Measurements from ENCODE around the gene TMEM201.

The TMEM201 gene

DNA sequence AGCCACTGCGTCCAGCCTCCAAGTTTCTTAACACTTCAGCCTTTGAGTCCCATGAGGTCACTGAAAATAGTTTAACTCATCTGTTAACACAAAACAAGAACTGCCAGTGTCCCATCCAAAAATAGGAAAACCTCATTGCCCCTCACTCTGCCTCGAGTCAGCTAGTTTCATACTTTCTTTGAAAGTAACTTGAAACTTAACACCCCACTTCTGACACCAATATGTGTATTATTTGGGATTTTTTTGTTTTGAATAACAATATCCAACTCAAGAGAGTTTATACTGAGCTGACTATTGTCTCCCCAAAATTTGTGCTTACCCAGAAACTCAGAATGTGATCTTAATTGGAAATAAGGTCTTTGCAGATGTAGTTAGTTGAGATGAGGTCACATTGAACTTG lies 45.9 kb downstream of the TMEM201 start:
- TF ChIP-seq, protein P1, sequence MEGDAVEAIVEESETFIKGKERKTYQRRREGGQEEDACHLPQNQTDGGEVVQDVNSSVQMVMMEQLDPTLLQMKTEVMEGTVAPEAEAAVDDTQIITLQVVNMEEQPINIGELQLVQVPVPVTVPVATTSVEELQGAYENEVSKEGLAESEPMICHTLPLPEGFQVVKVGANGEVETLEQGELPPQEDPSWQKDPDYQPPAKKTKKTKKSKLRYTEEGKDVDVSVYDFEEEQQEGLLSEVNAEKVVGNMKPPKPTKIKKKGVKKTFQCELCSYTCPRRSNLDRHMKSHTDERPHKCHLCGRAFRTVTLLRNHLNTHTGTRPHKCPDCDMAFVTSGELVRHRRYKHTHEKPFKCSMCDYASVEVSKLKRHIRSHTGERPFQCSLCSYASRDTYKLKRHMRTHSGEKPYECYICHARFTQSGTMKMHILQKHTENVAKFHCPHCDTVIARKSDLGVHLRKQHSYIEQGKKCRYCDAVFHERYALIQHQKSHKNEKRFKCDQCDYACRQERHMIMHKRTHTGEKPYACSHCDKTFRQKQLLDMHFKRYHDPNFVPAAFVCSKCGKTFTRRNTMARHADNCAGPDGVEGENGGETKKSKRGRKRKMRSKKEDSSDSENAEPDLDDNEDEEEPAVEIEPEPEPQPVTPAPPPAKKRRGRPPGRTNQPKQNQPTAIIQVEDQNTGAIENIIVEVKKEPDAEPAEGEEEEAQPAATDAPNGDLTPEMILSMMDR (IDR thresholded peaks at IDR 0.05; ENCODE audit: low read length, missing control alignments), result no peak
- no peak for DNase-seq (ENCODE audit: low read depth)
- H3K4me3 ChIP-seq (replicated peaks; ENCODE audit: low read depth, low read length), result no peak overlapping the region

DNA sequence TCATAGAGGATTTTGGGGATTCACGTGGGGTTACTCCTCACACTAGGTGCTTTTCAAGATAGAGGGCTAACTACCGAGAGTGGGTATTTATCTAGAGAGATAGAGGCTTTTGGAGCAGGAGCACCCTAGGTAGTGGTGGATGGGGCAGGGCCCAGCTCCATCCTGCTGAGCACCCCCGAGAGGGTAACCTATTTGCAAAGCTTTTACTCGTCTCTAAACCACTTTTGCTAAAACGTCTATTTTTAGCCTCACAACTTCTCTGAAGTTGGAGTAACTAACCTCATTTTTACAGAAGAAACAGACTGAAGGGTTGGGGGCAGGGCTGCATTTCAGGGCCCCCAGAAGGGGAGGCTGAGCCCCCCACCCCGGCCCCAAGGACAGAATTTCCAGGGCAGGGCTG lies 50.5 kb downstream of the TMEM201 start:
- no peak overlapping the region for H3K4me3 ChIP-seq (replicated peaks; ENCODE audit: low read depth, low read length)
- DNase-seq (ENCODE audit: low read depth), result no peak
- TF ChIP-seq, protein P1 (IDR thresholded peaks at IDR 0.05; ENCODE audit: low read length, missing control alignments), result no peak

DNA sequence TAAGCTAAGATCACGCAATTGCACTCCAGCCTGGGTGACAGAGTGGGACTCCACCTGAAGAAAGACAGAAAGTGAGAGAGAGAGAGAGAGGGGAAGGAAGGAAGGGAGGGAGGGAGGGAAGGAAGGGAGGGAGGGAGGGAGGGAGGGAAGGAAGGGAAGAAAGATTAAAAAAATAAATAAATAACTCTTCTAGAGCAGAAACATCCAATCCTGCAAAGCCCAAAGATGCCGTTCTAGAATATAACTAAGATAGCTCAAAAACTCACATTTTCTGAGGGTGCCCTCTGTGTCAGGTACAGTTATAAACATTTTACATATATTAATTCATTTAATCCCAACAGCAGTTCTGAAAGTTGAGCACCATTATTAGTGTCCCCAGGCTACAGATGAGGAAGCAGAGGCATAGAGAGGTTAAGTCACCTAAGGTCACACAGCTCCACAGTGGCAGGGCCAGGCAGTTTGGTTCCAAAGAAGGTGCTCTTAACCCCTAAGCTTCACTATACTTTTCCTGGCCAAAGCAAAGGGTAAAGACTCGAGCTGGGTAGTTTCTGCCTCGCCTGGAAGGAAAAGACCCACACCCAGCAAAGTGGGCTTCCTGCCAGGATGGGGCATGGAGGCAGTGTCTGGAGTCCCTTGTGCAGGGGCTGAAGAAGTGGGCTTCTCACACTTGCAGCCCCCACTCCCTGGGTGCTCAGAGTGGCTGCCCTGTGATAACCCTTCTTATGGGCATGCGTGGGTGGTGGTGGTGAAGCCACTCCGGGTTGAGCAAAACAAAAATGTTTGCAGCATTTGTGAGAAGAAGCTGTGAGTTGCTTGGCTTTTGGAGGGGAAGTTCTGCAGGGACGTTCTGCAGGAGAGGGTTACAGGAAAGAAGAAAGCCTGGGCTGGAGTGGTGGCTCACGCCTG lies 54.9 kb downstream of the TMEM201 start:
- TF ChIP-seq, protein P1 (IDR thresholded peaks at IDR 0.05; ENCODE audit: low read length, missing control alignments), result no peak
- DNase-seq (ENCODE audit: low read depth), result no peak
- no peak overlapping the region for H3K4me3 ChIP-seq (replicated peaks; ENCODE audit: low read depth, low read length)

DNA sequence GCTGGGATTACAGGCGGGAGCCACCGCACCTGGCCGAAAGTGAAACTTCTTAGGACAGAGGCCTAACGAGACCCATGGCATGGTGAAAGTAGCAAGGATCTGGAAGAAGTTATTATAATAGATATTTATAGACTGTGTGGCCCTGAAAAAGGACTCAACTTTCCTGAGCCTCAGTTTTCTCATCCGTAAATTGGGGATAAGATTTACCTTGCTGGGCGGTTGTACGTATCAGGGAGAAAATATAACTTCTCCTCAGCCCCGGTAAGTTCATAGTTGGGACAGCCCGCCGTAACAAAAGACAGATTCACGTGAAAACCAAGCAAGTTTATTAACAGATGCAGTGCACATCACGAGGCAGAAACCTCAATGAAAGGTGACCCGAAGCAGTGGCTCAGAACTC lies 57.3 kb downstream of the TMEM201 start:
- H3K4me3 ChIP-seq (replicated peaks; ENCODE audit: low read depth, low read length), result no peak overlapping the region
- DNase-seq (ENCODE audit: low read depth), result no peak
- TF ChIP-seq, protein P1 (IDR thresholded peaks at IDR 0.05; ENCODE audit: low read length, missing control alignments), result no peak

DNA sequence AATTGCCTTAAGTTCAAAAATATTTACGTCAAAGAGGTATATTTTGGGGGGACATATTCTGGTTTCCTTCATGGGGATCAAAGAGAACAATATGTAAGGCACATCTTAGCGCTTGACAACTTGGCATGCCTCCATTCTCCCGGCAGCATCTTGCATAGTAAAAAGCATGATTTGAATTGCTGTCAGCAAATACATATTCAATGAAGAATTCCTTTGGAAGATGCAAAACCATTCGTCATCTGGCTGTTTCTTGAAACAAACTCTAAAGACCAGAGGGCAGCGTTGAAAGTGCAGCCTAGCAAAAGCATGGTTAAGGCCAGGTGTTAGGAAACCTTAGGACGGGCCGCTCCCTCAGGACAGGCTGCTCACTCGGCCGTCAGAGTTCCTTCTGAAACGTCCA lies 59.5 kb downstream of the TMEM201 start:
- H3K4me3 ChIP-seq (replicated peaks; ENCODE audit: low read depth, low read length), result no peak overlapping the region
- DNase-seq (ENCODE audit: low read depth), result no peak
- TF ChIP-seq, protein P1 (IDR thresholded peaks at IDR 0.05; ENCODE audit: low read length, missing control alignments), result no peak

DNA sequence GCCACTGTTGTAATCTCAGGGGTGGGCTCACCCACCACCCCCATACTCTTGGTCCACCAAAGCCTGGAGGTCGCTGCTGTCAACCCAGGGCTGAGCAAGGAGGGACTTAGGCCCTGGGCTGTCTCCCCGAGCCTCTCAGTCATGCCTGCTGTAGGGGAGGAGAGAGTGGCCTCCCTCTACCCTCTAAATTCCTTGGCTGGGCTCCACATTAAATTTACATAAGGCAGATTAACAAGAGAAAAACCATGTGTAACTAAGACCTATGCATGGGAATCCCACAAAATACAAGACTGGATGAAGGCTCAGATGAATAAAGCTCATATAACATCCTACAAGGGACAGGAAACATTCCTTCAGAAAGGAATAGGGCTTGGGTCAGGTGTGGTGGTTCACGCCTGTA lies 61.1 kb downstream of the TMEM201 start:
- DNase-seq (ENCODE audit: low read depth), result no peak
- TF ChIP-seq, protein P1 (IDR thresholded peaks at IDR 0.05; ENCODE audit: low read length, missing control alignments), result no peak
- no peak overlapping the region for H3K4me3 ChIP-seq (replicated peaks; ENCODE audit: low read depth, low read length)

DNA sequence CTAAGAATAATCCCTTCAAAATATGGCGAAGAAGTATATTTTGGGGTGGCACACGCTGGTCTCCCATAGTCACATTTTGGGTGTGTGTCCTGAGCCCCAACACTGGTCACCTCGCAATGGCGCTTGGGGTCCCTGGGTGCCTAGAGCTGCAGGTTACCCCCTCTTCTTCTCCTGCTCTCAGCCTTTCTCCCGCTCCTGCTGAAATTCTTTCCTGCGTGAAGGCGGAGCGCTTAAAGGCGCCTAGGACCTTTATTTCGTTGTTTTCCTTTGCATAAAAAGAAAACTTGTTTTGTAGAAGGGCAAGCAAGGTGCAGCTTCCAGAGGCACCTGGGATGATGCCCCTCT lies 62.5 kb downstream of the TMEM201 start:
- peak overlapping the region; percentile 25 for H3K4me3 ChIP-seq (replicated peaks; ENCODE audit: low read depth, low read length)
- TF ChIP-seq, protein P1 (IDR thresholded peaks at IDR 0.05; ENCODE audit: low read length, missing control alignments), result no peak
- DNase-seq (ENCODE audit: low read depth), result no peak
